Panc1 (cell line): ENCODE measurements around the gene PLN. TPM values are rescaled to one million over a fixed set of nuclear protein-coding genes. Genes with fewer than 3 reads are reported as not detected.

Experiments
- ATAC-seq: fragments of 200-7000 bp; cut with Tn5 transposase; 2 replicates; pipeline ENCODE4 v1.9.1; 2020; ENCODE audit warnings: mild to moderate bottlenecking, moderate library complexity
- BruUV-seq: library from RNA; stranded (reverse); fragments of 400-500 nt; replicated peaks from 2 replicates; lab custom pipeline; 2021; lab: Mats Ljungman, UMichigan
- CTCF ChIA-PET: fragments of 300-600 bp; sonication (Branson Sonifier 250); formaldehyde crosslinking; loops from one replicate; lab custom pipeline; 2022; ENCODE audit warnings: antibody characterized with exemption; lab: Charles Lee
- POLR2A ChIA-PET: fragments of 300-600 bp; sonication (Branson Sonifier 250); formaldehyde crosslinking; loops from one replicate; lab custom pipeline; 2022; ENCODE audit warnings: antibody characterized with exemption; lab: Charles Lee
- DNase-seq: peaks from one replicate; pipeline ENCODE4 v3.0.0-alpha.2; 2010; ENCODE audit warnings: low read depth, low spot score
- H3K27ac ChIP-seq: 2 replicates; pipeline ENCODE4 v1.5.1; 2011; ENCODE audit warnings: mild to moderate bottlenecking, low read length, inconsistent platforms
- H3K27me3 ChIP-seq: fragments of 200-500 bp; sonication (Bioruptor generic); 2 replicates; pipeline ENCODE4 v1.6.0; 2014; ENCODE audit warnings: low read length, inconsistent platforms; ENCODE audit not compliant: control insufficient read depth, insufficient read depth
- H3K36me3 ChIP-seq: fragments of 200-500 bp; sonication (Bioruptor generic); 2 replicates; pipeline ENCODE4 v1.5.1; 2014; ENCODE audit warnings: inconsistent platforms, mild to moderate bottlenecking, low read length, moderate library complexity; ENCODE audit not compliant: control insufficient read depth, insufficient read depth
- H3K4me1 ChIP-seq: 2 replicates; pipeline ENCODE4 v1.5.1; 2011; ENCODE audit warnings: inconsistent platforms, mild to moderate bottlenecking, low read length, moderate library complexity; ENCODE audit not compliant: control insufficient read depth, insufficient read depth
- H3K4me3 ChIP-seq, 2 experiments: 2 replicates each; pipeline ENCODE4 v1.5.1; 2011 to 2012; ENCODE audit warnings: low read depth in 2 of 2, low read length in 2 of 2, mild to moderate bottlenecking in 2 of 2, inconsistent platforms in 1 of 2, moderate library complexity in 1 of 2
- H3K9me3 ChIP-seq: fragments of 200-500 bp; sonication (Bioruptor generic); 2 replicates; pipeline ENCODE4 v1.5.1; 2014; ENCODE audit warnings: low read depth, mild to moderate bottlenecking, inconsistent platforms, low read length, moderate library complexity; ENCODE audit not compliant: control insufficient read depth, insufficient read depth
- POLR2AphosphoS5 ChIP-seq: IDR thresholded peaks from 2 replicates; pipeline ENCODE4 v1.6.1; 2012; ENCODE audit warnings: mild to moderate bottlenecking, low read depth, low read length, moderate library complexity
- SIN3A ChIP-seq: IDR thresholded peaks from 2 replicates; pipeline ENCODE4 v1.6.1; 2012; ENCODE audit warnings: low read depth, mild to moderate bottlenecking, low read length, moderate library complexity, borderline replicate concordance; ENCODE audit not compliant: insufficient read depth
- TCF7L2 ChIP-seq: IDR thresholded peaks from 2 replicates; pipeline ENCODE4 v1.6.1; 2011; ENCODE audit warnings: mild to moderate bottlenecking, low read depth, low read length, inconsistent platforms
- in situ Hi-C: cut with HindIII; loops from 2 replicates; pipeline ENCODE4 v1.10.0; 2016; ENCODE audit warnings: low sequenced_read_pairs, low pct_unique_long_range_greater_than_20kb
- intact Hi-C: fragments of 100-400 bp; cut with micrococcal nuclease; formaldehyde crosslinking; loops from one replicate; pipeline ENCODE4 v1.10.0; 2022; ENCODE audit not compliant: unreplicated experiment
- total RNA-seq: library from RNA; stranded (reverse); gene quantifications from one replicate; pipeline ENCODE4 v1.2.1, GENCODE V29; 2021; ENCODE audit not compliant: unreplicated experiment
- TF ChIP-seq, protein P1 (sequence below): fragments of 450-650 bp; IDR thresholded peaks from 2 replicates; pipeline ENCODE4 v1.5.1; 2017; ENCODE audit warnings: mild to moderate bottlenecking
- TF ChIP-seq, protein P2 (sequence below), 2 experiments: IDR thresholded peaks; 2 replicates each; pipeline ENCODE4 v1.6.1; 2011 to 2012; ENCODE audit warnings: low read depth in 2 of 2, control low read depth in 1 of 2, low read length in 1 of 2, mild to moderate bottlenecking in 1 of 2, moderate library complexity in 1 of 2; ENCODE audit not compliant: insufficient read depth in 1 of 2

Gene PLN
- total RNA-seq, 1 experiment from 2014 or later = not detected

DNA sequence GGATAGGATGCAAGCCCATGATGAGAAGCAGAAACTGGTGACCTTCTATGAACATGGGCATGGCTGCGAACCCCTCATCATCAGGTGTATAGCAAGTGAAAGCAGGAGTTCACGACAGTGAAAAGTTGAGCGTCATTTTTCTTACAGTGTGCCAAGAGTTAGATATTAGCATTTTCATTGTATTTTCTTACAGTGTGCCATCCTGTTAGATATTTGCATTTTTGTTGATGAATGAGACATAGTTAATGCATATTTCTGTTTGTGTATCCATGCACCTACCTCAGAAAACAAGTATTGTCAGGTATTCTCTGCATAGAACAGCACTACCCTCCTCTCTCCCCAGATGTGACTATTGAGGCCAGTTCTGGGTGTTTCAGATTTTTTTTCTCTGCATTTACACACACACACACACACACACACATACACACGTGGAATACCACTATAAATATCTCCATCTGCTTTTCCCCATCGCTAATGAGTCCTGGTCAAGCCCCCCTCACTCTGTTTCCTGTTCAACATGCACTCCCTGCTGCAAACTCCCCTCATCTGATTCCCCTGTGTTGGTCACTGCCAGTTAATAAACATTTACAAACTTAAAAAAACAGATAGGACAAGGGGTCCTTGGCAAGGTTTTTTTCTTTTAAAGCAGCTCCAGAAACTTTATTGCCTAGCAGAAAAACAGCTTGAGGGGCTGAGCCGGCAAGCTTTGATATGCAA, 41.7 kb downstream of the PLN start:
- DNase-seq (no peak), ATAC-seq (no peak)
- Histone ChIP-seq H3K4me3 (no peak overlapping the region), H3K36me3 (no peaks in the 10 kb centered on the region), H3K9me3 (no peaks in the 10 kb centered on the region), H3K27ac (no peak overlapping the region), H3K4me1 (no peaks in the 10 kb centered on the region; the same call in 1 of the 2 replicates), H3K27me3 (no peaks in the 10 kb centered on the region)
- CTCF ChIA-PET = no interaction called here
- in situ Hi-C loops (no loop called here), intact Hi-C loops (no loop called here)
- POLR2A ChIA-PET = no interaction called here
- no TSS peak for BruUV-seq
- TF ChIP-seq POLR2AphosphoS5 (no peak), SIN3A (no peak), TCF7L2 (no peak)
- TF ChIP-seq, protein P1, sequence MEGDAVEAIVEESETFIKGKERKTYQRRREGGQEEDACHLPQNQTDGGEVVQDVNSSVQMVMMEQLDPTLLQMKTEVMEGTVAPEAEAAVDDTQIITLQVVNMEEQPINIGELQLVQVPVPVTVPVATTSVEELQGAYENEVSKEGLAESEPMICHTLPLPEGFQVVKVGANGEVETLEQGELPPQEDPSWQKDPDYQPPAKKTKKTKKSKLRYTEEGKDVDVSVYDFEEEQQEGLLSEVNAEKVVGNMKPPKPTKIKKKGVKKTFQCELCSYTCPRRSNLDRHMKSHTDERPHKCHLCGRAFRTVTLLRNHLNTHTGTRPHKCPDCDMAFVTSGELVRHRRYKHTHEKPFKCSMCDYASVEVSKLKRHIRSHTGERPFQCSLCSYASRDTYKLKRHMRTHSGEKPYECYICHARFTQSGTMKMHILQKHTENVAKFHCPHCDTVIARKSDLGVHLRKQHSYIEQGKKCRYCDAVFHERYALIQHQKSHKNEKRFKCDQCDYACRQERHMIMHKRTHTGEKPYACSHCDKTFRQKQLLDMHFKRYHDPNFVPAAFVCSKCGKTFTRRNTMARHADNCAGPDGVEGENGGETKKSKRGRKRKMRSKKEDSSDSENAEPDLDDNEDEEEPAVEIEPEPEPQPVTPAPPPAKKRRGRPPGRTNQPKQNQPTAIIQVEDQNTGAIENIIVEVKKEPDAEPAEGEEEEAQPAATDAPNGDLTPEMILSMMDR = no peak
- TF ChIP-seq, protein P2, sequence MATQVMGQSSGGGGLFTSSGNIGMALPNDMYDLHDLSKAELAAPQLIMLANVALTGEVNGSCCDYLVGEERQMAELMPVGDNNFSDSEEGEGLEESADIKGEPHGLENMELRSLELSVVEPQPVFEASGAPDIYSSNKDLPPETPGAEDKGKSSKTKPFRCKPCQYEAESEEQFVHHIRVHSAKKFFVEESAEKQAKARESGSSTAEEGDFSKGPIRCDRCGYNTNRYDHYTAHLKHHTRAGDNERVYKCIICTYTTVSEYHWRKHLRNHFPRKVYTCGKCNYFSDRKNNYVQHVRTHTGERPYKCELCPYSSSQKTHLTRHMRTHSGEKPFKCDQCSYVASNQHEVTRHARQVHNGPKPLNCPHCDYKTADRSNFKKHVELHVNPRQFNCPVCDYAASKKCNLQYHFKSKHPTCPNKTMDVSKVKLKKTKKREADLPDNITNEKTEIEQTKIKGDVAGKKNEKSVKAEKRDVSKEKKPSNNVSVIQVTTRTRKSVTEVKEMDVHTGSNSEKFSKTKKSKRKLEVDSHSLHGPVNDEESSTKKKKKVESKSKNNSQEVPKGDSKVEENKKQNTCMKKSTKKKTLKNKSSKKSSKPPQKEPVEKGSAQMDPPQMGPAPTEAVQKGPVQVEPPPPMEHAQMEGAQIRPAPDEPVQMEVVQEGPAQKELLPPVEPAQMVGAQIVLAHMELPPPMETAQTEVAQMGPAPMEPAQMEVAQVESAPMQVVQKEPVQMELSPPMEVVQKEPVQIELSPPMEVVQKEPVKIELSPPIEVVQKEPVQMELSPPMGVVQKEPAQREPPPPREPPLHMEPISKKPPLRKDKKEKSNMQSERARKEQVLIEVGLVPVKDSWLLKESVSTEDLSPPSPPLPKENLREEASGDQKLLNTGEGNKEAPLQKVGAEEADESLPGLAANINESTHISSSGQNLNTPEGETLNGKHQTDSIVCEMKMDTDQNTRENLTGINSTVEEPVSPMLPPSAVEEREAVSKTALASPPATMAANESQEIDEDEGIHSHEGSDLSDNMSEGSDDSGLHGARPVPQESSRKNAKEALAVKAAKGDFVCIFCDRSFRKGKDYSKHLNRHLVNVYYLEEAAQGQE (IDR thresholded peaks at IDR 0.05; ENCODE audit: insufficient read depth in 1 of 2, low read depth in 2 of 2, low read length in 1 of 2) = no peak

DNA sequence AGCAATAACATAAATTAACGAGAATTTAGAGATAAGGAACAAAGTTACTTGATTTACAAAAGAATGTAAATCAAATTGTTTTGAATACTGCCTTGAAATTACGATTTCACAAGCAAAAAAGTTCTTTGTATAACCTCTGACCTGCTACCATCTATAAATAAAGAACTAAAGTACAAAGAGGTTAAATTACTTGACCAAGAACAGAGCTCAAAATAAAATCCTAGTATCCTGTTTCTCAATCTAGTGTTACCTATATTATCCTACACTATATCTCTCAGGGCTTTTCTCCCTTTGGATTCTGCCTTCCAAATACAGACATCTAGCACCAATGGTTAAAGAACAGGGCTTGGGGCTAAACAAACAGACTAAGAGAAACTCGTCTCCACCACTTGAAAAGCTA, 43.8 kb downstream of the PLN start:
- Histone ChIP-seq H3K27ac (no peak overlapping the region), H3K4me3 (no peak overlapping the region), H3K36me3 (no peaks in the 10 kb centered on the region), H3K27me3 (no peaks in the 10 kb centered on the region), H3K4me1 (no peaks in the 10 kb centered on the region; the same call in 1 of the 2 replicates), H3K9me3 (no peaks in the 10 kb centered on the region)
- TF ChIP-seq, protein P1 = no peak
- TF ChIP-seq TCF7L2 (no peak), POLR2AphosphoS5 (no peak)
- TF ChIP-seq, protein P2 (IDR thresholded peaks at IDR 0.05; ENCODE audit: insufficient read depth in 1 of 2, low read depth in 2 of 2, low read length in 1 of 2) = no peak
- no peak for DNase-seq
- ChIA-PET CTCF (no interaction called here), POLR2A (no interaction called here)
- ATAC-seq = no peak
- in situ Hi-C loops = no loop called here
- no TSS peak for BruUV-seq
- intact Hi-C loops = no loop called here
